A673 (cell line): ENCODE results near the gene NOCT. TPM values are rescaled to one million over a fixed set of nuclear protein-coding genes. Genes with fewer than 3 reads are reported as not detected.

Experiments
- BruUV-seq: library from RNA; stranded (reverse); fragments of 400-500 nt; replicated peaks from 2 replicates; lab custom pipeline; 2021; lab: Mats Ljungman, UMichigan
- CTCF ChIA-PET: fragments of 300-600 bp; sonication (Branson Sonifier 250); formaldehyde crosslinking; loops from one replicate; lab custom pipeline; 2022; ENCODE audit warnings: antibody characterized with exemption; lab: Charles Lee
- POLR2A ChIA-PET: fragments of 300-600 bp; sonication (Branson Sonifier 250); formaldehyde crosslinking; loops from one replicate; lab custom pipeline; 2022; ENCODE audit warnings: antibody characterized with exemption; ENCODE audit not compliant: low non-redundant PET; lab: Charles Lee
- DNase-seq: peaks from one replicate; pipeline ENCODE4 v3.0.0-alpha.2; 2015; ENCODE audit warnings: low spot score
- H3K27ac ChIP-seq: fragments of 200-600 bp; sonication (generic); 2 replicates; pipeline ENCODE4 v1.5.1; 2016; ENCODE audit warnings: mixed run types, low read depth, mild to moderate bottlenecking, mixed read lengths, antibody characterized with exemption, low read length; ENCODE audit not compliant: poor library complexity, severe bottlenecking
- H3K27me3 ChIP-seq: fragments of 200-600 bp; sonication (generic); replicated peaks from 2 replicates; pipeline ENCODE4 v1.6.1; 2017; ENCODE audit warnings: mixed run types, low read depth, mild to moderate bottlenecking, mixed read lengths, antibody characterized with exemption, low read length; ENCODE audit not compliant: insufficient read depth, poor library complexity
- H3K36me3 ChIP-seq: fragments of 200-600 bp; sonication (generic); 2 replicates; pipeline ENCODE4 v1.6.1; 2016; ENCODE audit warnings: mixed run types, mild to moderate bottlenecking, mixed read lengths, antibody characterized with exemption, low read length; ENCODE audit not compliant: insufficient read depth, poor library complexity, severe bottlenecking
- H3K4me1 ChIP-seq: fragments of 200-600 bp; sonication (generic); 2 replicates; pipeline ENCODE4 v1.6.1; 2017; ENCODE audit warnings: mixed run types, mild to moderate bottlenecking, mixed read lengths, antibody characterized with exemption, low read length; ENCODE audit not compliant: insufficient read depth, poor library complexity, severe bottlenecking
- H3K4me3 ChIP-seq: fragments of 200-600 bp; sonication (generic); 2 replicates; pipeline ENCODE4 v1.5.1; 2016; ENCODE audit warnings: low read depth, mixed run types, mild to moderate bottlenecking, mixed read lengths, low read length; ENCODE audit not compliant: poor library complexity, severe bottlenecking
- H3K9me3 ChIP-seq: fragments of 200-600 bp; sonication (generic); 2 replicates; pipeline ENCODE4 v1.6.1; 2016; ENCODE audit warnings: mixed run types, low read depth, mild to moderate bottlenecking, mixed read lengths, antibody characterized with exemption, low read length; ENCODE audit not compliant: poor library complexity, severe bottlenecking
- EZH2 ChIP-seq: fragments of 200-600 bp; sonication (generic); IDR thresholded peaks from 2 replicates; pipeline ENCODE4 v1.6.1; 2017; ENCODE audit warnings: borderline replicate concordance, low read depth, mild to moderate bottlenecking, mixed read lengths, antibody characterized with exemption, low read length; ENCODE audit not compliant: poor library complexity, severe bottlenecking
- intact Hi-C: fragments of 100-400 bp; cut with micrococcal nuclease; formaldehyde crosslinking; loops from one replicate; pipeline ENCODE4 v1.10.0; 2022; ENCODE audit not compliant: unreplicated experiment
- total RNA-seq: library from RNA; stranded (reverse); gene quantifications from 2 replicates; pipeline ENCODE4 v1.2.3, GENCODE V29; 2021
- TF ChIP-seq, protein P1 (sequence below): fragments of 300-800, 200-600 bp; sonication (generic); conservative IDR thresholded peaks from 2 replicates; pipeline ENCODE4 v1.5.1; 2017; ENCODE audit warnings: low read depth, mild to moderate bottlenecking, antibody characterized with exemption, low read length, moderate library complexity, mixed read lengths

Gene NOCT
- total RNA-seq, 1 experiment from 2014 or later = 27.6 TPM

DNA sequence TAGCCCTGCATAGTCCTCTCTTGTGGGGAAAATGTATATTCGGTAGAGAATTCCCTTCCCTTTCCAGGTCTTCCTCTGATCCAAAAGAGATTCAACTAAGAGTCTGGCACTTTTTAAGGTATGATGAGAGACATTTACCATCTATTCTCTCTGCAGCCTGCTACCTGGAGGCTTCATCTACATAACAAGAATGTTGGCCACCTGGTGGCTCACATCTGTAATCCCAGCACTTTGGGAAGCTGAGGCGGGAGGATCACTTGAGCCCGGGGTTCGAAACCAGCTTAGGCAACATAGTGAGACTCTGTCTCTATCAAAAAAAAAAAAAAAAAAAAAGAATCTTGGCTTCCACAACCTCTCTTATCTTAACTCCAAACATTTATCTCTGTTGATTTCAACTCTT is 40.4 kb upstream of the NOCT start:
- peaks cover 4% of the 10 kb centered on the region for H3K4me1 ChIP-seq
- H3K4me3 ChIP-seq = no peak overlapping the region
- H3K36me3 ChIP-seq = no peaks in the 10 kb centered on the region
- no TSS peak for BruUV-seq
- no peak for TF ChIP-seq EZH2
- TF ChIP-seq, protein P1, sequence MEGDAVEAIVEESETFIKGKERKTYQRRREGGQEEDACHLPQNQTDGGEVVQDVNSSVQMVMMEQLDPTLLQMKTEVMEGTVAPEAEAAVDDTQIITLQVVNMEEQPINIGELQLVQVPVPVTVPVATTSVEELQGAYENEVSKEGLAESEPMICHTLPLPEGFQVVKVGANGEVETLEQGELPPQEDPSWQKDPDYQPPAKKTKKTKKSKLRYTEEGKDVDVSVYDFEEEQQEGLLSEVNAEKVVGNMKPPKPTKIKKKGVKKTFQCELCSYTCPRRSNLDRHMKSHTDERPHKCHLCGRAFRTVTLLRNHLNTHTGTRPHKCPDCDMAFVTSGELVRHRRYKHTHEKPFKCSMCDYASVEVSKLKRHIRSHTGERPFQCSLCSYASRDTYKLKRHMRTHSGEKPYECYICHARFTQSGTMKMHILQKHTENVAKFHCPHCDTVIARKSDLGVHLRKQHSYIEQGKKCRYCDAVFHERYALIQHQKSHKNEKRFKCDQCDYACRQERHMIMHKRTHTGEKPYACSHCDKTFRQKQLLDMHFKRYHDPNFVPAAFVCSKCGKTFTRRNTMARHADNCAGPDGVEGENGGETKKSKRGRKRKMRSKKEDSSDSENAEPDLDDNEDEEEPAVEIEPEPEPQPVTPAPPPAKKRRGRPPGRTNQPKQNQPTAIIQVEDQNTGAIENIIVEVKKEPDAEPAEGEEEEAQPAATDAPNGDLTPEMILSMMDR = no peak
- H3K27me3 ChIP-seq = no peaks in the 10 kb centered on the region
- no peak overlapping the region for H3K27ac ChIP-seq
- no peak for DNase-seq
- POLR2A ChIA-PET = no interaction called here
- CTCF ChIA-PET = no interaction called here
- no peaks in the 10 kb centered on the region for H3K9me3 ChIP-seq
- intact Hi-C loops = no loop called here

DNA sequence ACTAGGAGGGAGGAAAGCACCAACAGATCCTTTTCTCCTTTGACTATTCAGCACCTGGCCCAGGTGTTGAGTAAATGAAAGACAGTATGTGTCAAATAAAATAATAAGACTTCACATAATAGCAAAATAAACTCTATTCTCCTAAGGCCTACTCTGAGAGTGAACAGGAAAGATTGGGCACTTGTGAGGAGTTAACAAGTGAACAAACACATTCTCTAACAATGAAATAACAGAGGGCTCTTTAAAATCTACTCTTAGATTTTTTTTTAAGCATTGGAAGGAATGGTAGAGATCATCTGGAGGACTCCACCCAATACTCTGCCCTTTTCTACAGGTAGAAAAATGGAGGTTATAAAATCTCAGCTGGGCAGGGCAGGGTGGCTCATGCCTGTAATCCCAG is 39.1 kb upstream of the NOCT start:
- no TSS peak for BruUV-seq
- intact Hi-C loops = no loop called here
- DNase-seq = no peak
- POLR2A ChIA-PET = no interaction called here
- H3K4me1 ChIP-seq = peaks cover 4% of the 10 kb centered on the region
- no peaks in the 10 kb centered on the region for H3K36me3 ChIP-seq
- H3K9me3 ChIP-seq = no peaks in the 10 kb centered on the region
- CTCF ChIA-PET = no interaction called here
- no peak overlapping the region for H3K27ac ChIP-seq
- H3K27me3 ChIP-seq = no peaks in the 10 kb centered on the region
- no peak overlapping the region for H3K4me3 ChIP-seq
- TF ChIP-seq EZH2 = no peak
- TF ChIP-seq, protein P1 = no peak

DNA sequence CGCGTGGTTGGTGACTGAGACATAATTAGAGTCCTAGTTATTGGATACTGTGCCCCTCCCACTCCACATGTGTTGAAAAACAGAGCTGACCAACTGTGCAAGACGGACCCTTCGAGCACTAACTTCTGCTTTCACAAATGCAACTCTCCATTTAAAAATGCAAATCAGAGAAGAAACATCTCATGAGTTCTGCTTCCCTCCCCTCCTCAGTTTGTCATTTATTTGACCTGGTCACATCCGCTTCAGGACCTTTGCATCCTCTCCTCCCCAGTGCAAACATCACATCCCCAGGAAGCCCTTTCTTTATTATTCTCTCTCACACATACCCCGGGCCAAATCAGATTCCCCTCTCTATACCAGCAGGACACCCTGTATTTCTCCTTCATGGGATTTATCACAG is 38.1 kb upstream of the NOCT start:
- Histone ChIP-seq H3K4me1 (peaks cover 4% of the 10 kb centered on the region), H3K4me3 (no peak overlapping the region), H3K9me3 (no peaks in the 10 kb centered on the region), H3K27ac (no peak overlapping the region), H3K36me3 (no peaks in the 10 kb centered on the region), H3K27me3 (no peaks in the 10 kb centered on the region)
- no peak for DNase-seq
- POLR2A ChIA-PET = interaction anchor here (0.6 kb wide), 2 partner anchors 20 to 121 kb away, joined by 3 to 5 read pairs; no protein-coding TSS in a partner anchor
- intact Hi-C loops = no loop called here
- TF ChIP-seq, protein P1 = no peak
- no peak for TF ChIP-seq EZH2
- CTCF ChIA-PET = no interaction called here
- BruUV-seq = no TSS peak
